ENCODE measurements around the gene PROSER2.
"Not testable (repeated sequence)": the region's sequence is repeated elsewhere in the genome, so short reads cannot be mapped to it uniquely, and the experiment has no call there.

PROSER2 gene

DNA sequence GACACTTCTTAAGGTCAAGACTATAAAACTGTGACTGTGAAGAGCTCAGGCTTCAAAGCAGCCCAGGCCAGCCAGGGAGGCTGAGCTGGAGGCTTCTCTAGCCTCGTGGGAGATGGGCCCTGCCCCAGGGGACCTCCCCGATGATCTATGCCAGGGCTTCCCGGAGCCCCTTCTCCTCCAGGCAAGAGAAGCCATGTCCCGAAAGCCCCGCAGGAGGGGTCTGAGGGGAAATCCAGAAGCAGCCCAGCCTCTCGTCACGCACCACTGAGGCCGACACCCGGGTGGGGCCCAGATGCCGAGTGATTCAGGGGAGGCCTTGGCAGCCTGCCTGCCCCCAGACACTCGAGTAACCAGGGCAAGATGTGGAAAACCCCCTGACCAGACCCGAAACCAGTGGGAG, 63.7 kb downstream of the PROSER2 start:
- no peak for DNase-seq

GRCh38 chr10:11887381-11888227, 64.4 kb downstream of the PROSER2 start:
- DNase-seq = no peak

- not testable (repeated sequence) for DNase-seq
These were observed 66.1 kb downstream of the PROSER2 start for GRCh38 chr10:11889263-11889662.

- no peak for DNase-seq
These were observed 68.8 kb downstream of the PROSER2 start for GRCh38 chr10:11891776-11892486.

GRCh38 chr10:11893749-11894278, 70.7 kb downstream of the PROSER2 start:
- DNase-seq = no peak

- DNase-seq = no peak
These were observed 71.4 kb downstream of the PROSER2 start for GRCh38 chr10:11894381-11895107.

DNA sequence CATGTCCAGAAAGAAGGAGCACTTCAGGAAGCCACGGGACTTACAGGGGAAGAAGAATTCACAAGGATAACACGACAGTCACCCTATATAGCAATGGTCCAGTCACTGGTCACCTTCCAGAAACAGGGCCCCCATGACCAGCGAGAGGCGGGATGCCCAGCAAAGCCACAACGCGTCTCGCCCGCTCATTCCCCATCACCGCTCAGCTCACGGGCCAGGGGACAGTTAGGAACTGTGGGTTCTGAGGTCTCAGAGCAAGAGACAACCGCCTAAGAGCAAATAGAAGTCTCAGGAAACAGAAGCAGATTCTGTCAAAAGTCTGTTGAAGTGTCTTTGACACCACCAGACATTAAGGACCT, 71.9 kb downstream of the PROSER2 start:
- no peak for DNase-seq

- DNase-seq = no peak
These were observed 72.4 kb downstream of the PROSER2 start for GRCh38 chr10:11895598-11895997.

DNA sequence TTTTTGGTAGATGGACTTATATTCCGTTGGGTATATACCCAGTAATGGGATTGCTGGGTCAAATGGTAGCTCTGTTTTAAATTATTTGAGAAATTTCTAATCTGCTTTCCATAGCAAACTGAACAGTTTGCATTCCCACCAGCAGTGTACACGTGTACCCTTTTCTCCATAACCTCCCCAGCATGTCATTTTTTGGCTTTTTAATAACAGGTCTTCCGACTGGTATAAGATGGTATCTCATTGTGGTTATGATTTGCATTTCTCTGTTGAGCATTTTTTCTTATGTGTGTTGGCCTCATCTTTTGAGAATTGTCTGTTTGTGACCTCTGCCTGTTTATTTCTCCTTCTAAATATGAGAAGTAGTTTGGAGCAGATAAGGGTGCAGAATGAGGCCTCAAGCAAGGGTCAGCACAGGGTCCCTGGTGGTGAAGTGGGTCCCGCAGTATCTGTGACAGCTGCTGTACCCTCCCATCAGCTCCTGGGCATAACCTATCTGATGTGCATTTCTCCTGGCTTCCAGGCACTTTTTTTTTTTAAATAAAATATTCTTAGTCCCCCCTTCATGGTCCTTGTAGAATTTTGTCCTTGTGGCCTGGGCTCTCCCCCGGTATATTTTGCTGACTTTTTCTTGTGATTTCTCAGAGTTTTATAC, 73.5 kb downstream of the PROSER2 start:
- DNase-seq = no peak

DNA sequence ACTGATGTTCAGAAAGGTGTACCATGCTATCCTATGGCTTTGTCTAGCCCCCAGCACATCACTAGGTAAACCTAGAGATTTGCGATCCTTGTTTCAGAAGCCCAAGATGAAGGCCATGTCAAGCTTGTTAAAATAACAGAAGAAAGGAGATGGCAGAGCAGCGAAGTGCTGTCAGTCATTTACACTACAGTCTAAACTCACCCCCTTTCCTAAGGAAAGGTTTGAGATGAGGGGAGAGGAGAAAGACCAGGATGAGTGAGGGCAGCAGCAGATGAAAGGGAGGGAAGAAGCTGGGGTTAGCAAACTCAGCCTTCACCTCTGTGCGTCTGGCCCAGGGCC, 74.8 kb downstream of the PROSER2 start:
- no peak for DNase-seq

DNA sequence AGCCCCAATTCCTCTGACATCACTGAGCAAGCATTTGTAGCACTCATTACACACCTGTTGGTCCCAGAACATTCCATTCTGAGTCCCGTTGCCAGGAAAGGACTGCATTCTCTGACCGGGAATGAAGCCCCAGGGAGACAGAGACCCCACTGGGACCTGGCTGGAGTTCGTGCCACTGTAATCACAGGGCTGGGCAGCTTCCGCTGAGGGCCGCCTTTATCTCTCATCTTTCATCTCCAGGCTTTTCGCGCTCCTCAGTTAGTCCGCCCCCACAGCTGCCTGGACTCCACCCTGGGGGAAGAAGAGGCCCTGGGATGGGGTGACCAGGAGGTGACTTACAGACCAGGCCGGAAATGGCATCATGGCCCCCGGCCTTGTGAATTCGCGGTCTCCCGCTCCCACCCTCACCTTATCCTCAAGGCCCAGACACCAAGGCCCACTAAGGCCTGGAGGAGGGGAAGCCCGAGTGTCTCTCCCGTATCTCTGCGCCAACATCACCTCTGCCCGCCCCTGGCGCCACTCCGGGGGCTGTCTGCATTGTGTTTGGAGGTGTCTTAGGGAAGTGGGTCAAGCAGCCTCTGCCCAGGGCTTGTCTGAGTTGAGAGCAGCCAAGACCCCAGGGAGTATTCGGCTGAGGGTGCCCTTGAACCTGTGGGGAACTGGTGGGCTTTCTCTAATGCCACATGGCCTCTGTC, 75.4 kb downstream of the PROSER2 start:
- DNase-seq = no peak

- DNase-seq = no peak
These were observed 76.1 kb downstream of the PROSER2 start for GRCh38 chr10:11899067-11899876.

DNA sequence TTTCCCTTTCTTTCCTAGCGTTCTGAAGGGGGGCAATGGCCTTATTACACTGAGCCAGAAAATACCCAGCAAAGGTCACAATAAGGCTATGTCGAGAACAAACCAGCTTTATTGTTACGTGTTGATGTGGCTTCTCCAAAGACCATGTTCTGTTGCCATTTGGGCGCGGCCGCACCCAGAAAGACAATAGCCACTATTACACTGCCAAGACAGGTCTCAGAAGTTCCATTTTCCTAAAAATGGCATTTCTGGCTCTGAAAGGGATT, 77.8 kb downstream of the PROSER2 start:
- DNase-seq = no peak

GRCh38 chr10:11901454-11901832, 78.3 kb downstream of the PROSER2 start:
- no peak for DNase-seq

DNA sequence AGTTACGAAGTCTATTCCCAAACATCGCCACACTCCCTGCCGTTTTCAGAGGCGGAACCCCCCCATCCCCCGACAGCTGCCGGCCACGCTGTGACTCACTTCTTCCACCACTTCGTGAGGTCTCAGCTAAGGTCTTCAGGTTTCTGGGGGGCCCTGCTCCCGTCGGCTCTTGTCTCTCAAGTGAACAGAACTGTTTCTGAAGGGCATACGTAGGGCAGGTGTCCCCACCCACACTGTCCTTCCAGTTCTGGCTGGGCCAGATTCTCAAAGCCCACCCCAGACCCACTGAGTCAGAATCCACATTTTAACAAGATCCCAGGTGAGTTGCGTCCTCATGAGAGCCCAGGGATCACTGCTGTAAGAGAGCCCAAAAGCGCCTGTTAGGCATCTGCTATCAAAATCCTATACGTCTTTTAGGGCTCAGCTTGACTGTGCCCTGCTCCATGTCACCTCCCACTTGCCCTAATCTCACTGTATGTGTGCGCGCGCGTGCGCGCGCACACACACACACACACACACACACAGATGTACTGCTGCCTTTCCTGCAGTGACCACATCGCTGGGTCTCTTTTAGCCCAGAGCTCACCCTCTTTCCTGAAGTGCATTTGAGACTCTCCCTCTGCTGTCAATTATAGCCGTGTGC, 78.8 kb downstream of the PROSER2 start:
- DNase-seq = no peak

- no peak for DNase-seq
These were observed 79.5 kb downstream of the PROSER2 start for GRCh38 chr10:11902646-11903045.

GRCh38 chr10:11906714-11907113, 83.6 kb downstream of the PROSER2 start:
- no peak for DNase-seq

DNA sequence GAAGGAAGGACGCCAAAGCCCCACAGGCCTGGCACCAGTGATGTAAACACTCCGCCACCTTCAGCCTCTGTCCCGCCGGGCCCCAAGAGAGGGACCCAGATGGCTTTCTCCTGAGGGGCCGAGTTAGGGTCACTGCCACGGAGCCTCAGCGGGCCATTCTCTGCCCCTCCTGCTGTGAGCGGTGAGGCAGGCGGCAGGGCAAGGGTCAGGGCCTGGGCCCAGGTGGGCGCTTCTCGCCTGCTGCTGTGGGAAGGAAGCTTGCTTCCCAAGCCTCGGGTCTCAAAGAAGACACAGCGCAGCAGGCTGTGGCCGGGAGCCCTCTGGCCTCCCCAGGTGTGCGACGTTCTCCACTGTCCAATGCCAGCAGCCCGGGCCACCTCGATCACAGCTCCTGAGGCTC, 84.8 kb downstream of the PROSER2 start:
- no peak for DNase-seq

DNA sequence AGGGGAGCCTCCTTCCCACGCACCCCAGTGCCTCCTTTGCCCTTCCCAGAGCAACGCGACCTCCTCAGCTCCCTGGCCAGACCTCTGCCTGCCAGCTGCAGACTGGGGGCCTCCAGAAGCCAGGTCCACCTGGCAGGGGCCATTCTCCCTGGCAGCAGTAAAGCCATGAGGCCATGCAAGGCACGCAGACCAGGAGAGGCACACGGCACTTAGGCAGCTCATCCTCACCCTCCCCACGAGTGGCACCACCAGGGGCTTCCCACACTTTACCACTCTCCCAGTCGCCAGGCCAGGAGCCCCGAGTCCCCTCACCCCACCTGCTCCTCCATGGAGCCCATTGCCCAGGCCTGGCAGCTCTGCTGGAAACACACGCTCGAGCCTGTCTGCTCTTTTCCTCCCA, 85.4 kb downstream of the PROSER2 start:
- DNase-seq = no peak

GRCh38 chr10:11908991-11909390, 85.8 kb downstream of the PROSER2 start:
- no peak for DNase-seq

DNA sequence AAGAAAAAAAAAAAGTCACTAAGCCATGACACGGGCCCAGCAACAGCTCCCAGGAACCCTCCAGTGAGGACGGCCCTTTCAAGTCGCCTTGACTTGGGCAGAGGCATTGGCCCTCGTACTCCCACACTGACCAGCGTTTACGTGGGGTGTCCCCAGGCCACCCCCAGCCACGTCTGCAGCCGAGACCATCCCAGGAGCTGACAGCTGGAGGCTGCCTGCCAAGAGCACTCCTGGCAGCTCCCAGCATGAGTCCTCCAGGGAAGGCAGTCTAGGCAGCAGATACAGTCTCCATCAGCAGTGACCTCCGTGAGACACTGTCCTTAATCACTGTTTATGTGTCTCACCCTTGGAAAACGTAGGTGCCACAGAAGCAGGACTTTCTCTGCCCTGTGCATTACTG, 86.5 kb downstream of the PROSER2 start:
- DNase-seq = no peak
